ENCODE data around the gene GPR32.

DNA sequence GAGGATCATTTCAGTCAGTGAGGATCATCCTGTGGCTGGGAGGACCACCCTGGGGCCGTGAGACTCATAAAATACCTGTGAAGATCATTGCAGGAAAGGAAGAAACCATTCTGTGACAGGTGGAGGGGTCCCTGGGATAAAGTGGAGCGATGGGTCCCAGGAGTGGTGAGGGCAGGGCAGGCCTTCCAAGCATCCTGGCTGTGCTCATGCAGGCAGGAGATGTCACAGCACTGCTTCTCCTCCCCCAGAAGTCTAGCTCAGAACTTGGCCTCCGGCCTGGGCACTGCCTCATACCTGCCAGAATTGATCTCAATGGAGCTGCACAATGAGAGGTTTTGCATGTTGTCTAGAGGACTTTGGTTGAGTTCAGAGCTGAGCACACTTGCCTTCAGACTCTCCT, 42.2 kb downstream of the GPR32 start:
- TF ChIP-seq, protein P1, sequence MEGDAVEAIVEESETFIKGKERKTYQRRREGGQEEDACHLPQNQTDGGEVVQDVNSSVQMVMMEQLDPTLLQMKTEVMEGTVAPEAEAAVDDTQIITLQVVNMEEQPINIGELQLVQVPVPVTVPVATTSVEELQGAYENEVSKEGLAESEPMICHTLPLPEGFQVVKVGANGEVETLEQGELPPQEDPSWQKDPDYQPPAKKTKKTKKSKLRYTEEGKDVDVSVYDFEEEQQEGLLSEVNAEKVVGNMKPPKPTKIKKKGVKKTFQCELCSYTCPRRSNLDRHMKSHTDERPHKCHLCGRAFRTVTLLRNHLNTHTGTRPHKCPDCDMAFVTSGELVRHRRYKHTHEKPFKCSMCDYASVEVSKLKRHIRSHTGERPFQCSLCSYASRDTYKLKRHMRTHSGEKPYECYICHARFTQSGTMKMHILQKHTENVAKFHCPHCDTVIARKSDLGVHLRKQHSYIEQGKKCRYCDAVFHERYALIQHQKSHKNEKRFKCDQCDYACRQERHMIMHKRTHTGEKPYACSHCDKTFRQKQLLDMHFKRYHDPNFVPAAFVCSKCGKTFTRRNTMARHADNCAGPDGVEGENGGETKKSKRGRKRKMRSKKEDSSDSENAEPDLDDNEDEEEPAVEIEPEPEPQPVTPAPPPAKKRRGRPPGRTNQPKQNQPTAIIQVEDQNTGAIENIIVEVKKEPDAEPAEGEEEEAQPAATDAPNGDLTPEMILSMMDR (IDR thresholded peaks at IDR 0.05) = no peak
- TF ChIP-seq ZNF121 (CRISPR knock-in tag; IDR thresholded peaks at IDR 0.05) (no peak), ZNF263 (CRISPR knock-in tag; IDR thresholded peaks at IDR 0.05; ENCODE audit: low read depth) (no peak)
- TF ChIP-seq, protein P2, sequence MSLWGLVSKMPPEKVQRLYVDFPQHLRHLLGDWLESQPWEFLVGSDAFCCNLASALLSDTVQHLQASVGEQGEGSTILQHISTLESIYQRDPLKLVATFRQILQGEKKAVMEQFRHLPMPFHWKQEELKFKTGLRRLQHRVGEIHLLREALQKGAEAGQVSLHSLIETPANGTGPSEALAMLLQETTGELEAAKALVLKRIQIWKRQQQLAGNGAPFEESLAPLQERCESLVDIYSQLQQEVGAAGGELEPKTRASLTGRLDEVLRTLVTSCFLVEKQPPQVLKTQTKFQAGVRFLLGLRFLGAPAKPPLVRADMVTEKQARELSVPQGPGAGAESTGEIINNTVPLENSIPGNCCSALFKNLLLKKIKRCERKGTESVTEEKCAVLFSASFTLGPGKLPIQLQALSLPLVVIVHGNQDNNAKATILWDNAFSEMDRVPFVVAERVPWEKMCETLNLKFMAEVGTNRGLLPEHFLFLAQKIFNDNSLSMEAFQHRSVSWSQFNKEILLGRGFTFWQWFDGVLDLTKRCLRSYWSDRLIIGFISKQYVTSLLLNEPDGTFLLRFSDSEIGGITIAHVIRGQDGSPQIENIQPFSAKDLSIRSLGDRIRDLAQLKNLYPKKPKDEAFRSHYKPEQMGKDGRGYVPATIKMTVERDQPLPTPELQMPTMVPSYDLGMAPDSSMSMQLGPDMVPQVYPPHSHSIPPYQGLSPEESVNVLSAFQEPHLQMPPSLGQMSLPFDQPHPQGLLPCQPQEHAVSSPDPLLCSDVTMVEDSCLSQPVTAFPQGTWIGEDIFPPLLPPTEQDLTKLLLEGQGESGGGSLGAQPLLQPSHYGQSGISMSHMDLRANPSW (CRISPR knock-in tag; conservative IDR thresholded peaks at IDR 0.05; ENCODE audit: low read depth) = no peak
